ENCODE data around the gene SMYD3. TPM values are rescaled to one million over a fixed set of nuclear protein-coding genes. Genes with fewer than 3 reads are reported as not detected.

The SMYD3 gene
- total RNA-seq, 3 donors from 2014 or later (not counting 1 experiment from before 2014, with no cell fraction given), result 43.6 to 48.0 (median 46.1) TPM

DNA sequence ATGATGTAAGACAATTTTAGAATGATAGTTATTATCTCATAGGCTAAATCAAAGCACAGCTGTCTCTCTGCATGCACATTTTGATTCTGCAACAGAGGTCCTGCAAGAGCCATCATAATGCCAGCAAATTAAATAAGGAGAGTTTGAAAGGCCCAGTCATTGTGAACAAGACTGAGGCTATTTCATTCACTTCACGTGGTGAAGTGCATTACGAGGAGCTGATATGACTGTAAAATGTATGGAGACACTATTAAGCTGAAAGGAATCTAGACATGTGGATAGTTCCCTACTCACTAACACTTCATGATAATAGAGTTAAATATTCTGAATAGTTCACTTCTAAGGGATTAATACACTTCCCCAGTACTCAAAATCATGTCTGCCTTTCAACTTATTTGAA lies 299.0 kb downstream of the SMYD3 start:
- intact Hi-C loops (cut with micrococcal nuclease), result no loop called here
- H3K36me3 Mint-ChIP-seq, result no peaks in the 10 kb centered on the region
- H3K27ac Mint-ChIP-seq, result no peak overlapping the region
- 100% methylated on average over 1 of the region's 2 CpGs for WGBS (ENCODE audit: insufficient coverage)
- no peak for DNase-seq
- no peaks in the 10 kb centered on the region for H3K9me3 Mint-ChIP-seq
- no peaks in the 10 kb centered on the region for H3K27me3 ChIP-seq (ENCODE audit: control insufficient read depth, insufficient read depth, low read length)
- no peak overlapping the region for H3K4me3 ChIP-seq (ENCODE audit: low read length)
- H3K4me3 Mint-ChIP-seq, result no peak overlapping the region
- H3K27me3 Mint-ChIP-seq (ENCODE audit: low read depth in 2 of 2), result no peaks in the 10 kb centered on the region
- no peaks in the 10 kb centered on the region for H3K36me3 ChIP-seq (ENCODE audit: control insufficient read depth, insufficient read depth, low read length)
- no peaks in the 10 kb centered on the region for H3K4me1 ChIP-seq (ENCODE audit: control insufficient read depth, insufficient read depth, low read length)
- no peak for ATAC-seq
- H3K9me3 ChIP-seq (ENCODE audit: control insufficient read depth, insufficient read depth, low read length), result no peaks in the 10 kb centered on the region
- no peak overlapping the region for H3K27ac ChIP-seq (ENCODE audit: low read length)
- TF ChIP-seq, protein P1, sequence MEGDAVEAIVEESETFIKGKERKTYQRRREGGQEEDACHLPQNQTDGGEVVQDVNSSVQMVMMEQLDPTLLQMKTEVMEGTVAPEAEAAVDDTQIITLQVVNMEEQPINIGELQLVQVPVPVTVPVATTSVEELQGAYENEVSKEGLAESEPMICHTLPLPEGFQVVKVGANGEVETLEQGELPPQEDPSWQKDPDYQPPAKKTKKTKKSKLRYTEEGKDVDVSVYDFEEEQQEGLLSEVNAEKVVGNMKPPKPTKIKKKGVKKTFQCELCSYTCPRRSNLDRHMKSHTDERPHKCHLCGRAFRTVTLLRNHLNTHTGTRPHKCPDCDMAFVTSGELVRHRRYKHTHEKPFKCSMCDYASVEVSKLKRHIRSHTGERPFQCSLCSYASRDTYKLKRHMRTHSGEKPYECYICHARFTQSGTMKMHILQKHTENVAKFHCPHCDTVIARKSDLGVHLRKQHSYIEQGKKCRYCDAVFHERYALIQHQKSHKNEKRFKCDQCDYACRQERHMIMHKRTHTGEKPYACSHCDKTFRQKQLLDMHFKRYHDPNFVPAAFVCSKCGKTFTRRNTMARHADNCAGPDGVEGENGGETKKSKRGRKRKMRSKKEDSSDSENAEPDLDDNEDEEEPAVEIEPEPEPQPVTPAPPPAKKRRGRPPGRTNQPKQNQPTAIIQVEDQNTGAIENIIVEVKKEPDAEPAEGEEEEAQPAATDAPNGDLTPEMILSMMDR (IDR thresholded peaks at IDR 0.05), result no peak
- no peaks in the 10 kb centered on the region for H3K4me1 Mint-ChIP-seq

DNA sequence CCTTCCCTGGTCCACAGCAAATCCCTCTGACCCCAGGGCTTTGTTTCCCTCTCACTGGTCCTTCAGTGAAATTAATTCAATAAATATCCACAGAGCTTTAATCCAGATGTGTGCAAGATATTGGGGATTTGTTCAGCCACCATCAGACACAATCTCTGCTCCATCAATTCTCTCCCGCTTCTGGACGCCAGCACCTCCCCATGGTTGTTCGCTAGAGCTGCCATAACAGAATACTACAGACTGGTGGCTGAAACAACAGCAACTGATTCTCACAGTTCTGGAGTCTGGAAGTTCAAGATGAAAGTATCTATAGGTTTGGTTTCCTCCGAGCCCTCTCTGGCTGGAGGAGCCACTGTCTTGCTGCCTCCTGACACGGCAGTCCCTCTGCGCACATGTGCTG lies 303.9 kb downstream of the SMYD3 start:
- H3K27ac Mint-ChIP-seq, result no peak overlapping the region
- DNase-seq, result no peak
- H3K4me1 ChIP-seq (ENCODE audit: control insufficient read depth, insufficient read depth, low read length), result no peaks in the 10 kb centered on the region
- no peaks in the 10 kb centered on the region for H3K9me3 Mint-ChIP-seq
- TF ChIP-seq, protein P1 (IDR thresholded peaks at IDR 0.05), result no peak
- intact Hi-C loops (cut with micrococcal nuclease), result no loop called here
- H3K27ac ChIP-seq (ENCODE audit: low read length), result no peak overlapping the region
- 96% methylated on average over 6 of the region's 6 CpGs for WGBS (ENCODE audit: insufficient coverage)
- H3K4me3 Mint-ChIP-seq, result no peak overlapping the region
- H3K36me3 Mint-ChIP-seq, result no peaks in the 10 kb centered on the region
- ATAC-seq, result no peak
- no peak overlapping the region for H3K4me3 ChIP-seq (ENCODE audit: low read length)
- no peaks in the 10 kb centered on the region for H3K4me1 Mint-ChIP-seq
- H3K36me3 ChIP-seq (ENCODE audit: control insufficient read depth, insufficient read depth, low read length), result no peaks in the 10 kb centered on the region
- no peaks in the 10 kb centered on the region for H3K9me3 ChIP-seq (ENCODE audit: control insufficient read depth, insufficient read depth, low read length)
- H3K27me3 Mint-ChIP-seq (ENCODE audit: low read depth in 2 of 2), result no peaks in the 10 kb centered on the region
- H3K27me3 ChIP-seq (ENCODE audit: control insufficient read depth, insufficient read depth, low read length), result no peaks in the 10 kb centered on the region

DNA sequence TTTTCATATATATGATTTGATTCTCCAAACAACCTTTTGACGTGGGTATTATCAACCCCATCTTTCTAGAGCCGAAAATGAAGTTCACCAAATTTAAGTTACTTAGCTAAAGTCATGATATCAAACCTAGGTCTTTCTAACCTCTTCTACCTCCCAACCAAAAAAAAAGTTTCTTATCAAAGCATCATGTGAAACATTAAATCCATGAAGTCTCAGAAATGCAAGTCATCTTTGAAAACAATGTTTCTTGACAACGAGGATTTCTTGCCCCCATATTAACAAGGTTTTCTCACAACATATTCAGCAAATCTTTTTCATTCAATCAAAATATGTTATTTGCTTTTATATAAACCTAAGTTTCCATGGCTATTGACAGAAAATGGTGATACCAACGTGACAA lies 306.3 kb downstream of the SMYD3 start:
- intact Hi-C loops (cut with micrococcal nuclease), result no loop called here
- Mint-ChIP-seq H3K4me1 (no peaks in the 10 kb centered on the region), H3K27me3 (ENCODE audit: low read depth in 2 of 2) (no peaks in the 10 kb centered on the region), H3K27ac (no peak overlapping the region), H3K4me3 (no peak overlapping the region), H3K36me3 (no peaks in the 10 kb centered on the region), H3K9me3 (no peaks in the 10 kb centered on the region)
- TF ChIP-seq, protein P1 (IDR thresholded peaks at IDR 0.05), result no peak
- Histone ChIP-seq H3K4me1 (ENCODE audit: control insufficient read depth, insufficient read depth, low read length) (no peaks in the 10 kb centered on the region), H3K27me3 (ENCODE audit: control insufficient read depth, insufficient read depth, low read length) (no peaks in the 10 kb centered on the region), H3K27ac (ENCODE audit: low read length) (no peak overlapping the region), H3K9me3 (ENCODE audit: control insufficient read depth, insufficient read depth, low read length) (no peaks in the 10 kb centered on the region), H3K4me3 (ENCODE audit: low read length) (no peak overlapping the region), H3K36me3 (ENCODE audit: control insufficient read depth, insufficient read depth, low read length) (no peaks in the 10 kb centered on the region)
- DNase-seq (no peak), ATAC-seq (no peak)
- WGBS (ENCODE audit: insufficient coverage), result 97% methylated on average over 3 of the region's 4 CpGs

DNA sequence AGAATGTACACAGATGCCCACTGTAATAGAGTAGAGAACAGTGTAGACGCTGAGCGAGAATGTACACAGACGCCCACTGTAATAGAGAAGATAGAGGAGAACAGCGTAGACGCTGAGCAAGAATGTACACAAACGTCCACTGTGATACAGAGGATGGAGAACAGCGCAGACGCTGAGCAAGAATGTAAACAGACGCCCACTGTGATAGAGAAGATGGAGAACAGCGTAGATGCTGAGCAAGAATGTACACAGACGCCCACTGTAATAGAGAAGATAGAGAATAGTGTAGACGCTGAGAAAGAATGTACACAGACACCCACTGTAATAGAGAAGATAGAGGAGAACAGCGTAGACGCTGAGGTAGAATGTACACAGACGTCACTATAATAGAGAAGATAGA lies 306.9 kb downstream of the SMYD3 start:
- H3K9me3 Mint-ChIP-seq, result no peaks in the 10 kb centered on the region
- Histone ChIP-seq H3K36me3 (ENCODE audit: control insufficient read depth, insufficient read depth, low read length) (no peaks in the 10 kb centered on the region), H3K9me3 (ENCODE audit: control insufficient read depth, insufficient read depth, low read length) (no peaks in the 10 kb centered on the region), H3K4me3 (ENCODE audit: low read length) (no peak overlapping the region), H3K27ac (ENCODE audit: low read length) (no peak overlapping the region), H3K4me1 (ENCODE audit: control insufficient read depth, insufficient read depth, low read length) (no peaks in the 10 kb centered on the region), H3K27me3 (ENCODE audit: control insufficient read depth, insufficient read depth, low read length) (no peaks in the 10 kb centered on the region)
- no peak overlapping the region for H3K27ac Mint-ChIP-seq
- H3K4me1 Mint-ChIP-seq, result no peaks in the 10 kb centered on the region
- no peaks in the 10 kb centered on the region for H3K36me3 Mint-ChIP-seq
- H3K4me3 Mint-ChIP-seq, result no peak overlapping the region
- TF ChIP-seq, protein P1 (IDR thresholded peaks at IDR 0.05), result no peak
- intact Hi-C loops (cut with micrococcal nuclease), result no loop called here
- no peaks in the 10 kb centered on the region for H3K27me3 Mint-ChIP-seq (ENCODE audit: low read depth in 2 of 2)
- peak in 1 of 3 donors; percentile 10 for ATAC-seq
- 98% methylated on average over 15 of the region's 15 CpGs for WGBS (ENCODE audit: insufficient coverage)
- no peak for DNase-seq

All from natural killer cell (primary cell).